Esophagus muscularis mucosa (tissue), 4 donors: ENCODE measurements around the gene BBS9. TPM values are rescaled to one million over a fixed set of nuclear protein-coding genes. Genes with fewer than 3 reads are reported as not detected.
"Not testable (repeated sequence)": the region's sequence is repeated elsewhere in the genome, so short reads cannot be mapped to it uniquely, and the experiment has no call there.

Experiments used
- DNase-seq: peaks from one replicate; pipeline ENCODE4 v3.0.0-alpha.2; 2017; ENCODE audit errors: extremely low spot score
- H3K27ac ChIP-seq, 4 donors: fragments of 200-600 bp; sonication (generic); replicated peaks in 1 of 4; 1 replicate in 3 of 4; 2 replicates in 1 of 4; pipeline ENCODE4 v1.5.1; 2016 to 2019; ENCODE audit warnings: mild to moderate bottlenecking in 1 of 4
- H3K27me3 ChIP-seq, 4 donors: fragments of 200-600 bp; sonication (generic); one replicate each; pipeline versions ENCODE4 v1.5.1 to v1.6.0; 2016 to 2019
- H3K36me3 ChIP-seq, 4 donors: fragments of 200-600 bp; sonication (generic); one replicate each; pipeline ENCODE4 v1.5.1; 2016 to 2019
- H3K4me1 ChIP-seq, 4 donors: fragments of 200-600 bp; sonication (generic); one replicate each; pipeline ENCODE4 v1.5.1; 2016 to 2019
- H3K4me3 ChIP-seq, 4 donors: fragments of 200-600 bp; sonication (generic); 1 replicate in 2 of 4; 2 replicates in 2 of 4; pipeline ENCODE4 v1.5.1; 2016 to 2019; ENCODE audit warnings: mild to moderate bottlenecking in 4 of 4, moderate library complexity in 1 of 4
- H3K9me3 ChIP-seq, 4 donors: fragments of 200-600 bp; sonication (generic); 1 replicate in 3 of 4; 2 replicates in 1 of 4; pipeline ENCODE4 v1.5.1; 2016 to 2019
- EP300 ChIP-seq: sonication (generic); formaldehyde crosslinking; IDR thresholded peaks from one replicate; pipeline ENCODE4 v1.6.1; 2017; ENCODE audit warnings: antibody characterized with exemption
- POLR2A ChIP-seq: fragments of 450-650 bp; IDR thresholded peaks from one replicate; pipeline ENCODE4 v1.6.1; 2017; ENCODE audit warnings: antibody characterized with exemption, moderate library complexity, mild to moderate bottlenecking, low read depth
- POLR2AphosphoS5 ChIP-seq, 2 donors: sonication (generic); formaldehyde crosslinking; IDR thresholded peaks; one replicate each; pipeline ENCODE4 v1.6.1; 2017; ENCODE audit warnings: antibody characterized with exemption in 2 of 2
- WGBS: methylation state at CpG from one replicate; pipeline ENCODE4 v1.1.5; 2018; 5-methylcytosine and 5-hydroxymethylcytosine counted together
- intact Hi-C: fragments of 100-400 bp; cut with DNase I; formaldehyde crosslinking; loops from one replicate; pipeline ENCODE4 v1.15.1; 2023
- total RNA-seq, 4 donors: library from RNA; depleted of rRNA; stranded (reverse); fragments of >200 nt; gene quantifications; one replicate each; pipeline versions ENCODE4 v1.1.0 to v1.2.1, GENCODE V29; 2016
- TF ChIP-seq, protein P1 (sequence below), 3 experiments: fragments of 200-600 bp in 2 of 3; fragments of 450-650 bp in 1 of 3; sonication (generic) in 2 of 3; IDR thresholded peaks; one replicate each; pipeline ENCODE4 v1.5.1; 2017 to 2019; ENCODE audit warnings: antibody characterized with exemption in 3 of 3, mild to moderate bottlenecking in 2 of 3, moderate library complexity in 1 of 3

Gene BBS9
- total RNA-seq, 4 donors from 2014 or later: 14.7 to 20.8 (median 16.3) TPM

DNA sequence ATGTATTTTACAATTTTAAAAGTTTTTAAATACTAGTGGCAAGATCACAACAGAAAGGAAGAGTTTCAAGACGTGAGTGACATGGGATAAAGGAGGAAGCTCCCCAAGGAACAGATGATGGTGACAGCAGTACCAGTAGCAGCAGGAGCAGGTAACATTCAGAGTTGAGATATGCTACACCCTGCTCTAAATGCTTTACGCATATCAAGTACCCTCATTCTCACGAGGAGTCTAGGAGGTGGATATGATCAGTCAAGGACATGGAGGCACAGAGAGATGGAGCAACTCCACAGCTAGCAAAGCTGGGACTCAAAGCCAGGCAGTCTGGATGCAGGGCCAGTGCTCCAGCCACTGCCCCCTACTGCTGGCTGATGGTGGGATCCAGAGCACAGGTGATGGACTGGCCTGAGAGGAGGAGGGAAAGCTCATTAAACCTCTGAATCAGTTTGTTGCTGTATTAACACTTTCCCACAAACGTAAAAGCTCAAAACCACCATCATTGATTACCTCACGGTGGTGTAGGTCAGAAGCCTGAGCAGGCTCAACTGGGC is 37.6 kb upstream of the BBS9 start:
- H3K36me3 ChIP-seq: peaks cover 27 to 39% (median 34%) of the 10 kb centered on the region in 4 donors
- intact Hi-C loops: no loop called here
- WGBS: 80% methylated on average over 5 of the region's 5 CpGs
- H3K4me3 ChIP-seq: no peak overlapping the region
- H3K27me3 ChIP-seq: no peaks in the 10 kb centered on the region
- H3K4me1 ChIP-seq: peaks cover 0 to 4% (median 0%) of the 10 kb centered on the region in 4 donors
- DNase-seq: no peak
- H3K27ac ChIP-seq: no peak overlapping the region
- TF ChIP-seq POLR2A: no peak
- TF ChIP-seq EP300: no peak
- TF ChIP-seq POLR2AphosphoS5 (IDR thresholded peaks at IDR 0.05): no peak
- TF ChIP-seq, protein P1, sequence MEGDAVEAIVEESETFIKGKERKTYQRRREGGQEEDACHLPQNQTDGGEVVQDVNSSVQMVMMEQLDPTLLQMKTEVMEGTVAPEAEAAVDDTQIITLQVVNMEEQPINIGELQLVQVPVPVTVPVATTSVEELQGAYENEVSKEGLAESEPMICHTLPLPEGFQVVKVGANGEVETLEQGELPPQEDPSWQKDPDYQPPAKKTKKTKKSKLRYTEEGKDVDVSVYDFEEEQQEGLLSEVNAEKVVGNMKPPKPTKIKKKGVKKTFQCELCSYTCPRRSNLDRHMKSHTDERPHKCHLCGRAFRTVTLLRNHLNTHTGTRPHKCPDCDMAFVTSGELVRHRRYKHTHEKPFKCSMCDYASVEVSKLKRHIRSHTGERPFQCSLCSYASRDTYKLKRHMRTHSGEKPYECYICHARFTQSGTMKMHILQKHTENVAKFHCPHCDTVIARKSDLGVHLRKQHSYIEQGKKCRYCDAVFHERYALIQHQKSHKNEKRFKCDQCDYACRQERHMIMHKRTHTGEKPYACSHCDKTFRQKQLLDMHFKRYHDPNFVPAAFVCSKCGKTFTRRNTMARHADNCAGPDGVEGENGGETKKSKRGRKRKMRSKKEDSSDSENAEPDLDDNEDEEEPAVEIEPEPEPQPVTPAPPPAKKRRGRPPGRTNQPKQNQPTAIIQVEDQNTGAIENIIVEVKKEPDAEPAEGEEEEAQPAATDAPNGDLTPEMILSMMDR (IDR thresholded peaks at IDR 0.05): no peak
- H3K9me3 ChIP-seq: no peaks in the 10 kb centered on the region

DNA sequence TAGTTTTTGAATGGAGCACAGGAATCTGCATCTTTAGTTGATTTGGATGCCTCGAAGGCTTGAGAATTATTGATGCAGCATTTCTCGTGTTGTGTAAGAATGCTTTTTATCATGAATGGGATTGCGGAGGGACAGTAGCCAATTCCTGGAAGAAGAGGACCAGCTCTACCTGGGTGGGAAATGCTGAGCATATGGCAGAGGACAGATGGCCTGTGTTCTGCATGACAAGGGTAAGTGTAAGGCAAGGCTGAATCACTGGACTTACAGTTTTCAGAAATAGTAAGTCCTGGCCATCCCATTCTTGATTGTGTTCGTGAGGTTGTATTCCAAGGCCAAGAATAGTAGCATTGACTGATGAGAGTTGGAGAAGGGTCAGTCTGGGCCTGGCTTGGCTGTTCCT is 36.1 kb upstream of the BBS9 start:
- intact Hi-C loops: no loop called here
- Histone ChIP-seq H3K4me3 (no peak overlapping the region), H3K36me3 (peaks cover 42 to 55% (median 48%) of the 10 kb centered on the region in 4 donors), H3K4me1 (no peaks in the 10 kb centered on the region), H3K27me3 (no peaks in the 10 kb centered on the region), H3K27ac (no peak overlapping the region), H3K9me3 (no peaks in the 10 kb centered on the region)
- TF ChIP-seq POLR2AphosphoS5 (IDR thresholded peaks at IDR 0.05): no peak
- no peak for TF ChIP-seq POLR2A
- TF ChIP-seq, protein P1 (IDR thresholded peaks at IDR 0.05): no peak
- TF ChIP-seq EP300: no peak
- 87% methylated on average over 4 of the region's 4 CpGs for WGBS
- DNase-seq: no peak

DNA sequence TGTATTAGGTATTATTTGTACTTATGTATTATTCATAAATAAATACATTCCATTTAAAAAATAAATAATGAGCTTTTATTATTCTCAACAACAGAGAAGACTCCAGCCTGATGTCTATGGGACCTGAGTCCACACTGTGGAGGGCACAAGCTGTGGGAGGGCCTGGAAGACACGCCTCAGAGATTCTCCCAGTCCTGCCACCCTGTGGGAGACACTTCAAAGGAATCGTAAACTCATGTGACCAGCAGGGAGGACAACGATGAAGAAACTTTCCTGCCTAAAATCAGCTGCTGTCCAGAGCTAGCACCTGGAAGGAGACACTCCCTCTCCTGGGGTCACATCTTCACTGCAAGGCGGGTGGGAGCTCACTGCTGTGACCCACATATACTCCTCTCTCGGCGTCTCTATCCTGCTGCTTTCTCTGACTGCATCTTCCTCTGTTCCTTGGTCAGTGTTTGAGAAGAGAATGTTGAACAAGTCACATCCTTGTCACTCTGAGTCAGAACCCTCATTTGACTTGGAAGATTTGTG is 34.6 kb upstream of the BBS9 start:
- peaks cover 50 to 70% (median 61%) of the 10 kb centered on the region in 4 donors for H3K36me3 ChIP-seq
- 85% methylated on average over 2 of the region's 6 CpGs for WGBS
- H3K4me3 ChIP-seq, H3K4me1 ChIP-seq, DNase-seq, H3K27me3 ChIP-seq, H3K27ac ChIP-seq, intact Hi-C loops, H3K9me3 ChIP-seq: not testable (repeated sequence)

DNA sequence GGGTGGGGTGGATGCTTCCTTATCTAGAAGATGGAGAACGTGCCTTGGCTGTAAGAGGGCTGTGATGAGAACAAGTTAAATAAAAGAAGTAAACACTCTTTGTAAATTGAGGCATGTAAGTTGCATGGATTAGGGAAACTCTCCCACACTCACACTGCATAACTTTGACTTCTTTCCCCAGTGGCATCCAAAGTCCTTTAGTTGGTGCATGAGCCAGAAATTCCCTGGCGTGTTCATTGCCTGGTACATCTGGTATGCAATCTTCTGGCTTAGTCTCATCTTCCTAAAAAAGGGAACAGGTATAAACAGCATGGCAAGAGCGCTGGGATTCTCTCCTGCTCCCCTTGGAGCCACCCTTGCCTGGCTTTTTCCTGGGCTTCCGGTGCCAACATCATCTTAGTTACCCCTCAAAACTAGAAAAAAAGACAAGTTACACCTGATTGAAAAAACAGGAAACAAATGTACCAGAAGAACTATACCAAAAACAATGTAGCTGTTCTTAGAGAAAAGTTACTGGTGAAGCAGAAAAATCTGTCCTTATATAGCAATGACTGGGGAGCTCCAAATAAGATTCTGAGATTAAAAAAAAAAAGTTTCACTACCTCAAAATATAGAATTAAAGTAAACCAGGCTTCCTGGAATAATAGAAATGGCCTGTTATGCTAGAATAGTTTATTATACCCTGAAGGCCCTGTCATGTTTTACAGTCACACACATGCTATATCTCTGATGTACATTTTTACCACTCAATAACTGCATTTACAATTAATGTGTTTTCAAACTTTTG is 30.0 kb upstream of the BBS9 start:
- no peak for TF ChIP-seq POLR2AphosphoS5 (IDR thresholded peaks at IDR 0.05)
- TF ChIP-seq POLR2A: no peak
- TF ChIP-seq, protein P1 (IDR thresholded peaks at IDR 0.05): no peak
- no peak for TF ChIP-seq EP300
- Histone ChIP-seq H3K27me3 (no peaks in the 10 kb centered on the region), H3K27ac (no peak overlapping the region), H3K4me1 (peaks cover 0 to 12% (median 0%) of the 10 kb centered on the region in 4 donors), H3K9me3 (no peaks in the 10 kb centered on the region), H3K36me3 (peaks cover 65 to 94% (median 74%) of the 10 kb centered on the region in 4 donors), H3K4me3 (no peak overlapping the region)
- DNase-seq: no peak
- intact Hi-C loops: no loop called here
- WGBS: 52% methylated on average over 4 of the region's 4 CpGs

DNA sequence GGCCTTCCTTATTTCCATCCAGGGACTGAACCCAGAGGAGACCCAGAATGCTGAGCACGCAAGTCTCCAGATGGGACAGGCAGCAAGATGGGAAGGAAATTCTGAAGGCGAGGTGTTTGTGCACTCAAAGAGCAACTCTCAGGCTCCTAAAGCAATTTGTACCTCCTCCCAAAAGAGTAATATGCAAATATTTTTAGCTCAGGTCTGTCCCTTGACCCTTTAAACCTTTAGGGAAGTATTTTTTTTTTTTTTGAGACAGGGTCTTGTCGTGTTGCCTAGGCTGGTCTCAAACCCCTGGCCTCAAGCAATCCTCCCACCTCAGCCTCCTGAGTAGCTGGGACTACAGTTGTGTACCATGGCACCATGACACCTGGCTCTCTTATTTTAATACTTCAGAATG is 28.6 kb upstream of the BBS9 start:
- 90% methylated on average over 3 of the region's 3 CpGs for WGBS

More for the DNA sequence above, 28.6 kb upstream of the BBS9 start:
- H3K4me1 ChIP-seq: peaks cover 5 to 20% (median 8%) of the 10 kb centered on the region in 4 donors
- intact Hi-C loops: loop anchor here (10.0 kb wide), 1 partner anchor 296 kb away; no protein-coding TSS in a partner anchor
- no peak overlapping the region for H3K4me3 ChIP-seq
- H3K9me3 ChIP-seq: no peaks in the 10 kb centered on the region
- H3K36me3 ChIP-seq: peaks cover 54 to 79% (median 62%) of the 10 kb centered on the region in 4 donors
- no peak overlapping the region for H3K27ac ChIP-seq
- no peaks in the 10 kb centered on the region for H3K27me3 ChIP-seq
- no peak for DNase-seq
- TF ChIP-seq, protein P1 (IDR thresholded peaks at IDR 0.05): no peak
- no peak for TF ChIP-seq POLR2A
